Dermis lymphatic vessel endothelial cell (primary cell): ENCODE measurements around the gene ST6GALNAC3. TPM values are rescaled to one million over a fixed set of nuclear protein-coding genes. Genes with fewer than 3 reads are reported as not detected.

ENCODE experiments used
- total RNA-seq: library from RNA; depleted of rRNA; stranded (reverse); fragments of >200 nt; gene quantifications from 2 replicates; pipeline ENCODE4 v1.2.1, GENCODE V29; 2014

The ST6GALNAC3 gene
- total RNA-seq, result 57.8 and 110 TPM in 2 replicates

GRCh38 chr1:76074321-76075187, at the start of gene ST6GALNAC3:
Gene ST6GALNAC3 (plus strand): TSS chr1:76074746.

Other genes with a start within 250 kb of the ST6GALNAC3 start
- not detected in 2 replicates for gene ASB17, start 142.3 kb upstream of the ST6GALNAC3 start, total RNA-seq